ENCODE results near the gene NR2F1-AS1. TPM values are rescaled to one million over a fixed set of nuclear protein-coding genes. Genes with fewer than 3 reads are reported as not detected.

NR2F1-AS1 gene
- total RNA-seq (2014; rRNA removed; shearing (Covaris generic)) = 2.2 and 3.0 TPM in 2 replicates
- 1.6 and 2.2 TPM in 2 replicates for polyA plus RNA-seq (2015; cell fraction: cytosol; rRNA removed)
- polyA plus RNA-seq (2015; cell fraction: nucleus; rRNA removed) = 1.9 and 2.0 TPM in 2 replicates

DNA sequence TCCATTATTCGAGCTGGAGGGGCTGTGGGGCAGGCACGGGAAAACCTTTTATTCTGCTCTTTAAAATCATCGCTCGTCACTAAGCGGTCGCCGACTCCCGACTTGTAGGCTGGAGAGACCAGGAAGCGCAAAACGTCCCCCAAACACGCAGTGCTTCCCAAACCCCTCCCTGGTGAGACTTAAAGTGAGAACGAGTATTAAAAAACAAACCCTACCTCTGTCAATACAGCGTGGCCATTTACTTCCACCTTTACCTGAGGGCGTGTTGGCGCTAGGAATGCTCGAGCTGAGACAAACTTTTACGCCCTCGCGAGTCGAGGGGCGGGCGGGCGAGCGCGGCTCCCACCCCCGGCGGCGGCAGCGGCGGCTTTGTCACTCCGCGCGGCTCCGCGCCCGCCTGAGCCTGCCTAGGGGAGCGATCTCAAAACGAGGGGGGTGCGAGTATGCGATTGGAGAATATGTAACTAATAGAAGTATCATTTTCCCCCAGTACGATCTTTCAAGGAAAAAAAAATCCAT lies at the start of gene NR2F1-AS1:
NR2F1-AS1 (minus strand) TSS at position 293 of the 519 bp plus-strand sequence.
- DNase-seq (ENCODE audit: low read depth) = no peak

GRCh38 chr5:93626801-93627200 lies 45.8 kb upstream of the NR2F1-AS1 start:
- DNase-seq (ENCODE audit: low read depth) = no peak

DNA sequence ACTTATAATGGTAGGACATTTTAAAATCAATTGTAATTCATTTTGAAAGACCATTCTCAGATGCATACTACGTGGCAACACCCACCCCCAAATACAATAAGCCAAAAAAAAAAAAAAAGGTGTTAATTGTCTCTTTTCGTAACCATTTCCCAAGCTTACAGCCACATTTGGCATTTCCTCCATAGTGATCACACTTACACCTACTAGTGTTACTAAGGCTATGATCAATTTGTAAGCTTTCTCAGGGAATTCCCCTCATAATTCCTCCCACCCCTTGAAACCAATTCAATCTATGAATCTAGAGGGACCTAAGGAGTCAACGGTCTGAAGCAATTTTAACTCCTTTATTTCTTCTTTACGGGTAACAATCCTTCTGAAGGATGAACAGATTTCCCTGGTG lies 42.1 kb upstream of the NR2F1-AS1 start:
- DNase-seq (ENCODE audit: low read depth) = no peak

DNA sequence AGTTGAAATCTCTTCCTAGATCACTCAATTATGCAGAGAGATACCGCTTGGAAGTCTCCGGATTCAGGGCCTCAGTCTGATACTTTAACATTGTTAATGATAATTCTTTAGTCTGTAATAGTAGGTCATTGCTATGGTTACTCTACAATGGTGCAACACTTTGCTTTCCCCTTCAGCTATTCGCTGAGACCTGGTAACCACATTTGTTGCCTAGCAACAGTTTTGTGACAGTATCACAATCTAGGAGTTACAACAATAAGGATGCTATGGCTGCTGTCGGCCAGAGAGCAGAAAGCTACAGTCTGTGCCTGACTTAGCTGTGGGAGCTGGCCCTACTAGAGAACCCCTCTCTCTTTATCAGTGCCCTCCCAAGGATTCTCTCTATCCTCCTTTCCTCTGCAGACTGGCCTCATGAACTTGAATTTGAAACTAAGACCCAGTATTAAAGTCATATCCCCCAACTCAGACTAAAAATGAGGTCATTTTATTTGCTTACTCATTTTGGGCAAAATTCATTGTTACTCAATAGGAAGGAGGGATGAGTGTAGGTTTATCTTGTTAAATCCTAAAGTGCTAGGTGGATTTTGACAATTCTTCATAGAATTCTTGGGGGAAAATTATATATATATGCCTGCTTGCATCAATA lies 41.3 kb upstream of the NR2F1-AS1 start:
- DNase-seq (ENCODE audit: low read depth) = peak; percentile 21

DNA sequence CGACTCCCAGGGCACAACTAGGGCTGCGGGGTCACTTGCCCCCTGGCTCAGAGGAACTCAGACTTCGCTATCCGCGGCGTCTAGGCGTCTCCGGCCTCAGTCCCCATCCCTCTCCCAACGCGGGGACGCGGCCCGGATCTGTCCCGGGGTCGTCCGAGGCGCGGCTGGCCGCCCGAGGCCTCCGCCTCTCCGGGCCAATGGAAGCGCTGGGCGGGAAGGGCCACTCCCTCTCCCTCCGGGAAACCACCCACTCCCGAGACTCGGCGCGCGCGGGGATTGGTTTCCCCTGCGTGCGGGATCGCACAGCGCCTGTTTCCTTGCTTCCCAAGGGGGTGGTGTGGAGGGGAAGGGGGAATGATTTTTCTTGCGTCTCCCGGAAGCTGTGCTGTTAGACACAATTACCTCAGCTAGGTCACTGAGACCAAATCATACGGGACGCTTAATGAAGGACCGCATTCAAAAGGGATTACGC lies 40.3 kb upstream of the NR2F1-AS1 start:
- DNase-seq (ENCODE audit: low read depth) = no peak

DNA sequence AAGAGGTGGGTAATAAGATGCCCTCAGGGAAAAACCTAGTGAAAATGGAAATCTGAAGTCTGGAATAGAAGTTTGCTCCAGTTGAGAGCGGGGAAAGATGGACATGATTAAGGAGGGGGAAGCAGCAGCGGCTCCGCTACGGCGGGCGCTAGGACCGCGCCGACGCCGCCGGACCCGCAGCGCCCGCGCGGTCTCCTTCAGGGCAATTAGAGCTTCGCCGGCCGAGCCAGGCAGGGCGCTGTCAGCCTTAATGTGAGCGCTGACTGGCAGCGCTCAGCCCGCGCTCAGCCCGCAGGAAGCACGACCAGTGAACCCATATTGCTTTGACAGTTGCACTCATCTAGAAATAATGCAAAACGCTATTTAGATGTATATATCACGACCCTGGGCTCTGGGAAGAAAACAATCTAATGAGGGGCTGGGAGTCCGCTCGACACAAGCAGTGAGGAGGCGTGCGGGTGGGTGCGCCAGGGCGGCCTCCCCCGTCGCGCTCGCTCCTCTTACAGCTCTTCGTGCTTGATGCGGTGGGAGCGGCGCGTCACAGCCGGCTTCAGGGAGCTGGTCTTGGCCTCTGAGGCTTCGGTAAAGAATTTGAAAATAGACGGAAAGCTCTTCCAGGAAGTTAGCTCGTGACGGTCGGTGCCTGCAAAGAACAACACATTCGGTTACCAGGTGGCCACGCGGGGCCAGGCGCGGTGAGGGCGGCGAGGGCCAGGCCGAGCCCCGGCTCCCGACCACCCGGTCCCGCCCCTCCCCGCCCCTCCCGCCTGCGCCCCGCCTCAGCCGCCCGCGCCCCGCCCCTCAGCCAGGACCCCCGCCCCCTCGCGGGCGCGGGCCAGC lies 39.7 kb upstream of the NR2F1-AS1 start:
- peak; percentile 71 for DNase-seq (ENCODE audit: low read depth)

DNA sequence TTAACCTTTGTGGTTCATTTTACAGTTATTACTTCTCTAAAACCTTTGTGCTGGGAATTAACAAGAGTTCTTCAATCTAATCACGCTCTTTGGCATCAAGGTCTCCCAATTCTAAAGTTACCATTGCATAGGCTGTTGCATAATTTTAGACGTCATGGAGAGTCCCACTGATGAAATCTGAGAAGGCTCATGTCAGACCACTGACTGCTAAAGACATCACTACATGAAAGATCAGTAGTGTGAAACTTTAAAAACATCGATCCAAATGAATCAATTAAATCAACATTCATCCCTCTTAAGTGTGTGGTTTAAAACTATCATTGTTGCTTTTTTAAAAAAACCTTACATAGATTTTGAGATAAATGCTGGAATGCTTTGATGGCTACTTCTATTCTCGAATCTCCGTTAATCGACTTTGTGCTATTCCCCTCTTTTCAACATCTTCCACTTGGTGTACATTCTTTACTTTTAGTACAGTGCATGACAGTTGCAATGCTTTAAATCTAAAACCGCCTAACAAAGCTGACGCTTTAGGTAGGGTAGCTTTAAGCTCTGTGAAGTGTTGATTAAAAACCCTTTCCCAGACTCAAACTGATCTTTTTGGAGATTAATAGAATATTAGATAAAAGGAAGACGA lies 35.6 kb upstream of the NR2F1-AS1 start:
- DNase-seq (ENCODE audit: low read depth) = no peak

- no peak for DNase-seq (ENCODE audit: low read depth)
Observed at GRCh38 chr5:93612855-93613243, 31.8 kb upstream of the NR2F1-AS1 start.

DNA sequence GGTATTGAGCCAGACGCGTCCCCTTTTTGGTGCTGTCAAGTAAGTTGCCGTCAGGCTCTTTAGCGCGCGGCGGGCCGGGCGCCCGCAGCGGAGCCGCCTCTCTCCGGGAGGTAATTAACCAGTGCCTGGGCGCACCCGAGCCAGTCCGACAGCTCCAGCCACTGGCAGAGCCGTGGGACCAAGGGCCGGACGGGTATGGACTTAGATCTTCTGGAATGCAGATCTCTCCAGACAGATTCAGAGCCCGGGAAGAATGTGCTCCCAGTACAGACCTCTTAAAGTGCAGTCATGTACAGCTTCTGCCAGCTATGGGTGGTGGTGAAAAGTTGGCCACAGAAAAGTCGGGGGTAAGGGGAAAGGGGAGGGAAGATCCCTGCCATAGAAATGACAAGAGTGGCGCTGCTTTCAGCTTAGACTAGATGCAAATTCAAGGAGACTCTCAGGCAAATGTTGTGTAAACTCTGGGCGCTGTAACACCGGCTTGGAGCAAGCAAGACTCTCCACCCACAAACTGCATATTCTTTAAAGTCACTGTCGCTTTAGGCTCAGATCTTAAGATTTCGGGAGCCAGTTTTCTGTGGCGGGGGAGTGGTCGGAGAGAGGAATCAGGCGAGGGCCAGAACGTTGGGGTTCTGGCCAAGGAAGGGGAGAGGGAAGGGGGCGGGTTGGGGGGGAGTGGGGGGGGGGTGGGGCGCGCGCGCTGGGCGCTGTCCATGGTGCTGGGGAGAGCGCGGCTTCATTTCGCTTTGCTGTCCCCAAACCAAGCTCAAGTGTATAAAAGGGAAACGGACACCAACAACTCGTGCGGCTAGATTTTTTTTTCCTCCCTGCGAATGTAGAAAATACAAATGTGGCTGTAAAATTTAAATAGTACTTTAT lies 31.2 kb upstream of the NR2F1-AS1 start:
- no peak for DNase-seq (ENCODE audit: low read depth)

DNA sequence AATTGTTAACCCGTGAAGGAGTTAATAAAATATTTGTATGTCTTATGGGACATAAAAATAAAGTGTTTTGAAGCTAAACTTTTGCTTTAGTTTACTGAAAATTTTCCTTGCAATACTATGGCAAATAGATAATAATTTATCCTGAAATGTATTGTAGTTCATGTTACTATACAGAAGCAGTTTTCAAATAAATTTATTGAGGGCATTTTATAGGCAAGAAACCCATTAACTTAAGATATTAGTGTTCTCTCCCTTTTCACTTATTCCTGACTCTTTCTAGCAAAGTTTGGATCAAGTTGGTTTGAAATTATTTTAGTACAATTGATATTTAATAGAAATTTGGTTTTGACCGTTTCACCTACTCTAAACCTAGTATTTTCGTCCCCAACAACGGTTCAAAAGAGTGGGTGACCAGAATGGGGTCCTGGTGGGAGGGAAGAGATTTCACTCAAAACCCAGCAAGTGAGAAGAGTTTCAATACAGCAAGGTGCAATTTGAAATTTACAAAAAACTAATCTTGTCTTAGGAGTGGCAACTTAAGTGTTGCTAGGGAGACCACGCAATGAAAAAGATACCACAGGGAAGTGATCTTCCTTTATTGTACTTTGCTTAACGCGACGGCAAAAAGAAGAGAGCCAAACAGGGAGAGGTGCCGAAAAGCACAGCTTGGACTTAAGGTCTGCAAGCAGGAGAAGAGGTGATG lies 30.4 kb upstream of the NR2F1-AS1 start:
- DNase-seq (ENCODE audit: low read depth) = no peak

DNA sequence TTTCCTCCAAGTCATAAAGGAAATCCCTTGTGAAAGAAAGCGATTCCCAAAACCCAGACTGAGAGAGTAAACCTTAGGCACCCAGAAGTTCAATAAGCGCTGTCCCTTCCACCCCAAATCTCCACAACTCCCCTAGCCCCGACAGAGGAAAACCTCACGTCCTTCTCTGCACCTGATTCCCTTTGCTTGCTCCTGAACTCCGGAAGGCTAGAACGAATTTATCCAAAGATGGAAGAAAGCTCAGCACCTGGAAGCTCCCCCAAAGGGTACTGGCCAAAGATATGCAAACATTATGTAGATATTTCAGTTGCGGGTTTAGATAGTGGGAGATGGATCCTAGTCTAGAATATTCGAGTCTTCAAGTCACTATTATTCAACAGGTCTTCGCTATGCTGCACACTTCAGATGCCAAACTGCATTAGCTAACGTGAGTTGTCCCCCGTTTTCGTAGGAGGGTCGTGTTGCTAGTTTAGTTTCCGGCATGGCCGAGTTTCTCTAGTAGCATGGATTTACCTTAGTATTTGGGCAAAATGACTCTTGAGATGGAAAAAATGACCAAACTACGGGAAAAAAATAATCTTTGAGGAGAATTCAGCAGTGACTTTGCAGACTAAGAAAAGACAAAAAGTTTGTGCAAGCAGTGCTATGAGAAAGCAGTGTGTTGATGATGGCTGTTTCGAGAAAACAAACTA lies 29.7 kb upstream of the NR2F1-AS1 start:
- DNase-seq (ENCODE audit: low read depth) = no peak

DNA sequence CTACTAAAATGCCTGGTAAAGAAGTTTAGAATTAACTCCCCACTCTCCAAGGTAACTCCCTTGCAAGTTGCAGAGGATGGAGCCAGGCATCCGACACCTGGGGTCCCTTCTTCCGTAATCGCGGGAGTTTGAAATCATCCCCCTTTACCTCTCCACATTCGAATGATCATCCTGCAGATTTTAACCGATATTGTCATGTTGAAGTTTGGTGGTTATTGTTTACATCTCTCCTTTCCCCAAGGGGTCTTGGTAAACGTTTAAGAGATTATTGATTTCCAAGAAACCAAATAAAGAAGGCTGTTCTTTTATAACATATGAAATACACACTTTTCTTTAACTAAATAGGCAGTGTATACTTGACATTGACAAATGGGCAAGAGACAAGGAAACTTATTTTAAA lies 28.7 kb upstream of the NR2F1-AS1 start:
- DNase-seq (ENCODE audit: low read depth) = no peak

DNA sequence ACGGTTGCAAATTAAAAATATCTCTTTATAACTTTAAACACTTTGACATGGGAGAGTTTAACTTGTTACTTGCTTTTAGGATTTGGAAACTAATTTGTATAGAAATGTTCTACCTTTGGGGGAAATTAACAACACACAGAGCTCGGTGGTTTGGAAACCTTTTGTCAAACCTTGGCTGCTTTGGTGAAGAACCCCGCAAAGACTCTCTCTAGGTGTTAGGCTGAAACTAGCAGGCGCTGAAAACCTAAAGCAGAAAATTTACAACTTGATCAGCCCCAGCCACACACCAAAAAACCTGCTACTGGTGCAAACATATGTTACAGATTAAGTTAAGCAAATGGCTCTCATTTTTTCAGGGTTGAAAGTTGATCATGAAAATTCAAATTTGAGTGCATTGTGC lies 27.8 kb upstream of the NR2F1-AS1 start:
- DNase-seq (ENCODE audit: low read depth) = no peak

GRCh38 chr5:93607367-93608258 lies 26.6 kb upstream of the NR2F1-AS1 start:
- peak; percentile 45 for DNase-seq (ENCODE audit: low read depth)

DNA sequence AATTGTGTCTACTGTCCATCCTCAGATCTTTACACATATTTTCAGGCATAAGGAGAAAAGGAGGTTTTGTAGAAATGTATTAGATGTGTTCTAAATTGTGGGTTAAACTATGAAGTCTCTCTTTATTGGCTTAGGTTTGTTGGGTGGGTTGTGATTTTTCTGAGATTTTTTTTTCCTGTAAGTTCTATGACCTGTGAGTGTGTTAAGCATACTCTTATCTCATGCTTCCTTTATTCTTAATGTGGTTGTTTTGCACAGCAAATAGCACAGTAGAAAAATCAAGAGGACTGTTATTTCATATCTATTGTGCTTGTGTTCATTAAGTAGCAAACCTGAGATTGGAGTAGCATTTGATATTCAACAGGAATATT lies 25.3 kb upstream of the NR2F1-AS1 start:
- DNase-seq (ENCODE audit: low read depth) = no peak

DNA sequence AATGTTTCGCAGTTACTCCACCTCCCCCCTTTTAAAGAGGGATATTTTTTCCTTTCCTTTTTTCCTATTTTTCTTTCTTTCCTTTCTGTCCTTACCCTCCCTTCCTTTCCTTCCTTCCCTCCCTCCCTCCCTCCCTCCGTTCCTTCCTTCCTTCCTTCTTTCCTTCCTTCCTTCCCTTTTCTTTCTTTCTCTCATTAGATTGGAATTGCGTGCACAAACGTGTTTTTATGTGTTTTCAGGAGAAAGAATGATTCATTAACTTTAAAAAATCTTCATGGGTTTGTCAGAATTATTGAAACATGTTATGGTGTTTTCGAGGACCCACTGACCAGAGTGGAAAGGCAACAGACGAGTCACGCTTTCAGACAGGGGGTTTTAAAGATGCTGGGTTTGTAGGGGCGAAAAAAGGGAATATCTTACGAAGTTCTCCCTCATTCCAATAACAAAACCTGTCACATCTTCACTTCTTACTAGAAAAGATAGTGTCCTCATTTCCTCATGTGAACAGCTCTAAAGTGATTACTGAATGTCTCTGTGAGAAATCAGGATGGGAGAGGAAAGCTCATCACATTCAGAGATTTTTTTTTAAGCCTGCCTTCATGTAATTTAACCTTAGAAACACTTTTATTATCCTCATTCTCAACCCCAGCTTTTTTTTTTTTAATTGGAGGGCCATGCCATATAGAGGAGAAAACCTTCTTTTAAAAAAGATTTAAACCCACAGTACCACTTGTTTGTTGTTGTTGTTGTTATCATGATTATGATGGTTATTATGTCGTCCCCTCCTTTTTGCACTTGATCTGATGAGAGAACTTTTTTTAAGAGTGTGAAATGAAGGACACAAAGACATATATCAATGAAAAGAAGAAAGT lies 23.9 kb upstream of the NR2F1-AS1 start:
- no peak for DNase-seq (ENCODE audit: low read depth)

Data from HT1080 (cell line).